NCI-H510A (cell line): ENCODE results near the gene CNIH1.

Experiments
- DNase-seq: peaks from one replicate; lab custom pipeline; 2025; lab: John Stamatoyannopoulos, UW

Gene CNIH1

DNA sequence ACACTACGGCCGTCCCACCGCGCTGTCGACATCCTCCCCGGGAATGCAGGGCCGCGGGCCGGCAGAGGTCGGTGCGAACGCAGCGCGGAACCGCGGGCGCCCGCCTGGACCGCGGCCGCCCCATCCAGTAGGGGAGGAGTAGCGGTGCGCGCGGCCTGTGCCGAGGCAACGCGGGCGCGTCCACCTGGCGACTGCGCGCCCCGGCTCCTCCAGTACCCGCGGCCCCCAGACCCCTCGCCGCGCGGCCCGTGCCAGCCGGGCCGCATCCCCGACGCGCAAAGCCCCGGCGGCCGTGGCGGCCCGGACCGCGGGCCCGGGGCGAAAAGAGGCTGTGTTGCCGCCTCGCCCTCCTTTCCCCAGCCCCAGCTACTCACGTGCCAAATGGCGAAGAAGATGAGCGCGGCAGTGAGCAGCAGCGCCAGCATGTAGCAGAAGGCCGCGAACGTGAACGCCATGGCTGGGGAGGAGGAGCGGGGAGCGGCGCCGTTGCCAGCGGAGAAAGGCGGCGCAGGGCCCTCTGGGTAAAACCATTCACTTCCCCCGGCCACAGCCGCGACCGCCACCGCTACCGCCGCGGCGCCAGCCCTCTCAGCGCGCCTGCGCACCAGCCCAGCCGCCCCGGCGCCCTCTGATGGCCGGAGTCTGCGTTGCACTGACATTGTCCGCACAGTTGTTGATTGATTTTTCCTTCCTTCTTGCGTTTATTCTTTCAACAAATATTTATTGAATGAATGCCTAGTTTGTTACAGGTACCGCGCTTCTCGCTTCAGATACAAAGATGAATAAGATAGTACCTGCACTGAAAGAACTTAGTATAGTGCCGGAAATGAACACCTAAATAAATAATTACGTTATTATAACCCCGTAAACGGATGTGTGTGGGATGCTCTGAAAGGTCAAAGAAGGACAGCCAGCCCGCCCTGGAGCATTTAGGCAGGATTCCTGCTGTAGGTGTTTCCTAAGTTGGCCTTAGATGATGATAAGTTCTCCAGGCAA is at the start of gene CNIH1:
Gene CNIH1, minus strand, starts transcription at position 502 of the 996 bp plus-strand sequence. Its CDS starts 47 bp downstream, at position 455.
- DNase-seq = peak; percentile 84

DNA sequence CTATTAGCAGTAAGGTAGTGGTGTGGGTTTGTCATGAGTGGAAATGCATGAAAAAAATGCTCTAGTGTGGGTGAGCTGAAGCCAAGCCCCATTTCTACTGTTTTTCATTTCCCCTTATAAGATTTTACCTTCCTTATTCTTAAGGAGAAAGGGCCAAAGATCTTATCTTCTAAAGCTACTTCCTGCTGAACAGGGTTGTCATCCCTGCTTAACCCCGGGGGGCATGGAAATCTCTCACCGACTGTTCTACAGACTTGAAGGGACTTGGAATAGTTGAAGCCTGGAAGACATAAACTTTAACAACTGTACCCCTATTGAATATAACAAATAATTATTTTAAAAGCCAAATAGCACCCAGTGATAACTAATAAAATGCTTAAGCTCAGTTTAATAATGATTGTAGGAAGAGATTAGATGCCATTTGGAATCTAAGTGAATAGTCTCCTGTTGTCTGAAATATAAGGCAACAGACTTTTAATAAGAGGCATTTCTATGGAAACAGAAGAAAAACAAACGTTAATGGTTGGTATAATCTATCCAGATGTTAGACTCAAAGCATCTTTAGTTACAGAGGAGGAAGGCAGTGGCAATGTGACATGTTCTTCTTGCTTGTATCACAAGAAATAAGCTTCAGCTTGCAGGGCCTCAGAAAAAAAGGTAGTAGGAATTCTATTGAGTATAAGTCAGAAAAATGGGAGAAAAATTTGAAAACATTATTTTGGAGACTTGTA is 49.4 kb upstream of the CNIH1 start:
- DNase-seq = no peak

DNA sequence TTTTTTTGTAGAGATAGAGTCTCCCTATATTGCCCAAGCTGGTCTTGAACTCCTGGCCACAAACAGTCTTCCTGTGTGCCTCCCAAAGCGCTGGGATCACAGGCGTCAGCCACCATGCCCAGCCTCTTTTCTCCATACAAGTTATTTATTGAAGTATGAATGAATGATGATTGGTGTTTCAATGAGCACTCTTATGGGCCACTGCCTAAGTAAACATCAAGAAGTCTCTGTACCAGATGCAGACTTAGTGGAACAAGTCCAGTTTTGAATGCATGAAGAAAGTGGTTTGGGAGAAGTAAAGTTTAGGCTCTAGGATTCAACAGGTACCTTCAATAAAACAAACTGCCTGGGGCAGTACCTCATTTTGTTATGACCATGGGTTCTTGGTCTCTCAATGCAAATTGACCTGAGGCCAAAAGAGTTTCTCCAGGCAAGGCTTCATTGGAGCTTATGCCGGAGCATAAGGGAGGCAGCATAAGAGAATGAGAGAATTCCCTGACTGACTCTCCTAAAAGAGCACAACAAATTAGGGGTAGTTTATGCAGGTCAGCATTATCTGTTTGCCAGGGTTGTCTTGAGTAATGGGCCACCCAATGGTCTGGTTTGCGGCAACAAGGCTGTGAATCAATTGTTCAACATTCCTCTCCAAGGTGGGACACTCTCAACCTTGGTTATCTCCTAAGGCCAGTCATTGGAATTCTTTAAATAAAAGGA is 48.7 kb upstream of the CNIH1 start:
- DNase-seq = no peak

DNA sequence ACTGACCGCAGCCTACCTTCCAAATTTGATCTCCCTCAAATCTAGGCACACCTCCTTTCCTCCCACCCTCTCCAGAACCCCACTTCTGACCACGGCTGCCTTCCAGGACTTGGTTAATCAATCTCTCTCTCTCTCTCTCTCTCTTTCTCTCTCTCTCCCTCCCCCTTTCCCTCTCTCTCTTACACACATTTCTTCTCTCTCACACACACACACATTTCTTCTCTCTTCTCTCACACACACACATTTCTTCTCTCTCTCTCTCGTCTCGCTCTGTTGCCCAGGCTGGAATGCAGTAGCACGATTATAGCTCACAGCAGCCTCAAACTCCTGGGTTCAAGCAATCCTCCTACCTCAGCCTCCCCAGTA is 48.1 kb upstream of the CNIH1 start:
- no peak for DNase-seq

DNA sequence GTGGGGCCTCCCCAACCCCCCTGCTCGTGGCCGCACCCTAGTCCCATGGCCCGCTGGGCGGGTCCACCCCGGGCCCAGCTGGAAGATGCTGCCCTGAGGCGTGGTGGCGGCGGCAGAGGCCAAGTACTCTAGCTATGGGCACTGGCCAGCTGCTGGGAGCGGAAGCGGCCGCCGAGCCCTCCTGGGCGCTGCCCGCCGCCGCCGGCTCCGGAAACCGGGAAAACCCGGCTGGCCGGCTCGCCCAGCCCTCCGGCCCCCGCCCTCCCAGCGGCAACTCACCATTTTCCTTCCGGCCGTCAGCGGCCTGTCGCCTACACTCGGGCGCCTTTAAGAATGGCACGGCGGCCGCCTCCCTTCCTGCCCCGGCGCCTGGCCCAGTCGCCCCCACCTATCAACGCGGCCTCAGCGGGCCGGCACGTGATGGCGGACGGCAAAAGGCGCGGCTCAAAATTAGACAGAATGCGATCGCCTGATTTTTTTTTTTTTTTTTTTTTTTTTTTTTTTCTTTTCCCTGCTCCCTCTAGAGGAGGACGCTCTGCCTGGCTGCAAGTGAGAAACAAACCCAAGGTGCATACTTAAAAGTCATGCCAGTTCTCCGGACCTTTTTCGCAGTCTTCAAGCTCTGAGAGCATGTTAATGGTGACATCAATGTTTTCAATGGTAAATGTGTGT is 47.6 kb upstream of the CNIH1 start, which contains the start of gene GMFB:
Gene GMFB, minus strand, starts transcription at position 335 of the 672 bp plus-strand sequence. Its CDS starts 53 bp downstream, at position 282.
- peak; percentile 87 for DNase-seq

DNA sequence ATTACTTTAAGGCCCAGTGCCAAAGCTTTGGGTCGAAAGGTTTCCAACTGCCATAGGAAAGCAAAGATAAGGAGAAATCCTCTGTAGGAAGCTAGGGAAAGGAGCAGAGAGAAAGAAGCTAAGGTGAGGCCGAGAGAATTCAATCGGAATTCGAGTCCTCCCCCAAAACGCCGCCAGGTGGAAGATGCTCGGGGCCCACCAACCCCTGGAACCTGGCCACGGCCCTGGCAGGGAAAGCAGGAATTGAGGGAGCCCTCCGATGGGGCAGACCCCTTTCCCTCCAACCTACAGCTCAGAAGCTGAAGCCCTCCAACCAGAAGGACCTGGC is 47.1 kb upstream of the CNIH1 start:
- no peak for DNase-seq

DNA sequence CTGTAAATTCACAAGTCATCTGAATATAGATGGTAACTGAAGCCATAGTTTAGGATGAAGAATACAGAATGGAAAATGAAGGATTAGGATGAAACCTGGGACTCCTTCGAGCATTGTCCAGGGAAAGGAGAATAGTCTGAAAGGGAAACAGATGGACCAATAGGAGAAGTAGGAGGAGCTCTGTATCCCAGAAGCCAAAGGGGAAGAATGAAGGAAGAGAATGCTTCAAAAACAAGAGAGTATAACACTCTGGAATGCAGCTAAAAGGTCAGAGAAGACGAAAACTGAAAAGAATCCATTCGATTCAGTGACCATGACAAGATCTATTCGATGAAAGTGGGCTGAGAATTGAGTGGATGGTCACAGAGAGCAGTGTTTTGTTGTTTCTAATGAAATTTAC is 46.6 kb upstream of the CNIH1 start:
- DNase-seq = no peak

DNA sequence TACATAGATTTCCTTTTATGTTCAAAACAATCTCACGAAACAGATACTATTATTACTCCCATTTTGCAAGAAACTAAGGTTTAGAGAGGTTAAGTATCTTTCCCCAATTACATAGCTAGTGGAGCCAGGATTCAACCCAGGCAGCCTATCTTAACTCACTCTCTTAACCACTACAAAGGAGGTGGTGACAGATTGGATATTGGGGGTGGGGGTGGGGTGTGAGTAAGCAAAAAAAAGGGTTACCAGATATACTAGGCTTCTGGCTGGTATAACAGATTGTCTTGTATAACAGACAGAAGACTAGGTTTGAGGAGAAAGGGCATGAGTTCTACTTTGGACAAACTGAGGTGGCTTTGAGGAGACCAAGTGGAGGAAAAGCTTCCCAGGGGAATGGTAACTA is 45.5 kb upstream of the CNIH1 start:
- DNase-seq = no peak

DNA sequence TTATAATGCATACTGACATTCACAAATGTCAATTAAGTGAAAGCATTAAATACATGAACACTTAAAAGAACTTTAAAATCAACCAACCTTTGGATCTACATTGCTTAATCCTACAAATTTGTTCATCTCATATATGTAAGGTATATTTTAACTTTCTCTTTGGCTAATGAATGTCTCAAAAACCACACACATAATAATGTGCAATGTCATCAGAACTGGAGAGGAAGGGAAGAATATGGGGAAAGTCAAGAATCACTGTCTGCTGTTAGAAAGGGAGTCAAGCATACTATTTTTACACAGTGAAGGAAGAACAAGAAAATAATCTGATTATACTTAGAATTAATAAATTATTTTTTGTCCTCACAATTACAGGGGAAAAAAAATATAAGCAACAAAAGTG is 42.7 kb upstream of the CNIH1 start:
- DNase-seq = no peak

DNA sequence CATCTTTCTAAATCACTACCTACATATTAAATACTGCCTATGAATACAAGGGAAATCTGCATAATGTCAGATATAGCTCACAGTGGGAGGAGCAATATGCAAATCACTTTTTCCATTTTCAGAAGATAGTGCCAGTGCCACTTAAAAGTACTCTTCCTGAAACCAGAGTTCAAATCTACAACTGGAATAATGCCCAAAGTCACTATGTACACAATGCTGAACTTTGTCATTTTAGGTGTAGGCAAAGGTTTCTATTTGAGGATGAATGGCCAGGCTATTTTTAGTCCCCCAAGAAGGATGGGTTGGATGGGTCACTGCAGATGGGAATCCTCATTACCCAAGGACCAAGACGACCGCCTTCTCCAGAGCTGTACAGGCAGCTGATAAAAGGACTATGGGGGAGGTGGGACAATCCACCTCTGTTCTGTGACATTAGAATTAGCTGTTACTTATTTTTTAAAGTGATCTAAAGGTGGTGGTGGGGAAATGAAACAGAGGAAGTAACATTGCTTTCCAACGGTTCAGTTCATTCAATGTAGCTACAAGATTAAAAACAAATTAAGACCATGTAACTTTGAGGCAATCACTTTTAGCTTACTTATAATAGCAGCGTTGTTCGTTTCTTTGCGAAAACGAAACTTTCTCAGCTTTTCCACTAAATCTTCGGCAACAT is 42.0 kb upstream of the CNIH1 start:
- DNase-seq = no peak

DNA sequence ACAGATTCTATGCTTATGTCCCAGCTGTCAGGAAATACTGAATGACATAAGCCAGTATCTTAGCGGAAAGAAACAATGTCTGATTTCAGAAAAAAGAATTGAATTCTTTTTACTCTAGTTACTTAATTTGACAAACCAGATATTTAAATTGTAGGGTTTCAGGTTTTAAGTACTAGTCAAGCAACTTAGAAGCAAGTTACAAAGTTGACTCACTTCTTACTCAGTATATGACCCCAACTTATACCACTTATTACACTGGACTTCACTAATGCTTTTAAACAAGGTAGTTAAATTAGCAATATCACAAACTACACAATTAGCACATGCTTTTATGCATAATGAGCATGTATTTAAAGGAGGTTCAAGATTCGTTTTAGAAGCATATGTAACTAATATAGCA is 40.5 kb upstream of the CNIH1 start:
- DNase-seq = no peak

DNA sequence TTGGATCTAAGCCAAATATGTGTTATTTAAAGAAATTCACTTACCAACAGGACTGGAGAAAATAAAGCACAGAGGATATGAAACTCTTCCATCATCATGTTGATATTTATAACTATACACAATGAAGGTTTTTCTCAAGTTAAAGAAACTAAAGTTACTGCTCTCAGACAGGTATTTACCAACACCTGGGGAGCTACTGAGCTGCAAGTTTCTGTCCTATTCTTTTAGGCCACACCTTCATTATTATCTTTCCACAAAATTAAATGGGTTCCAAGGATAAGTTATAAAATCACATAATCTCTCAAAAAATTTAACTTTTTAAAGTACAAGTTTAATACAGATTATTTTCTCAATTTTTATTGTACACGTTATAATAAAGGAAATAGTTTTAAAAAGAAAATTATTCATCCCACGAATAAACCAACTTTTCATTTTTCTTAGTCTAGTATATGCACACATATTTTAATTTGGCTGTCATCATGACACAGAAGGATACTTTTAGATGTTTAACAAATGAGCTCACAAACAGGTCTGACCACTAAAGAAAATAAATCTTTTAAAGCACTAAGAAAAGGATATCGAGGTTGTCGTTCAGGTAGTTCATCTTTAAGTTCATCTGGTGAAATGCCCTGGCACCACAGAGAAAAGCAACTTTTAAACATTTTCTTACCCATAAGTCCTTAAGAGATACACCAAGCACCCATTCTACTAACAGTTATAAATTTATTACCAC is 39.8 kb upstream of the CNIH1 start:
- no peak for DNase-seq

DNA sequence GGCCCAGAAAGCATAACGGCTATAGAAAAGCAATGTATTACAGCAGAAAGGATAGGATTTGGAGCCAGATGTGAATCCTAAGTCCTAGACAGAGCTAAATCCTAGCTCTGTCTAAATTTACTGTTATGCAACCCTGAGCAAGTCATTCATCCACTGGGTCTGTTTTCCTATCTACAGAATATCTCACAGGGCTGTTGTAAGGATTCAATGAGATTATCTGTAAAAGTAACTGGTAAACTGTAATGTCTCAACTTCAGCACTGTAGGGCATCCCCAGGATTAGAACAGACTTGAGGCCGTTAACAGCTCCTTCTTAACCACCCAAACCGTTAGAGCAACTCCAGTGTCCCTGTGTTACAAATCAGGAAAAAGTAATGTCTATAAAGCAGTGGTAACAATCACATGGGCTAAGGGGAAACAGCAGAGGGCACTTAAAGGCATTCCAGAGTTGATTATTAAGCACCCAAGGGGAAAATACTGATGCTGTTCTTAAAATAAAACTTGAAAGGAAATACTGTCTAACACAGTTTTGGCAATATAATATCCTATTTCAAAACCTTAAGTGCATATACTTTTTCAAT is 37.6 kb upstream of the CNIH1 start:
- DNase-seq = no peak

DNA sequence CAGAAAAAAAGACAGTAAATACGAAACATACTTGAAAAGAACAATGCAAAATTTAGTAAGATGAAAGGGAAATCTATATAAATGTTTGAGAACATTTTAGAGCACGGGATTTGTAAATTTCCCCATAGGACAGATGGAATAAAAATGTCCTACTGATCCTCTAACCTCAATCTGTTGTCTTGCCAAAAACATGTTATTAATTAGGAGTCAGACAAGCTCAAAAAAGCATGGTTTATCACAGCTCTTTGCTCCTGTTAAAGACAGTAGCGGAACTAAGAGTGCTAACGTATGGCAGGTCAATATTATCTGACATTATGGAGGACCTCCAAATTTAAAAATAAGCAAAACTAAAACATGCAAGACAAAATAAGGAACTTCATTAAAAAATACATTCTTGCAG is 34.7 kb upstream of the CNIH1 start:
- DNase-seq = no peak

DNA sequence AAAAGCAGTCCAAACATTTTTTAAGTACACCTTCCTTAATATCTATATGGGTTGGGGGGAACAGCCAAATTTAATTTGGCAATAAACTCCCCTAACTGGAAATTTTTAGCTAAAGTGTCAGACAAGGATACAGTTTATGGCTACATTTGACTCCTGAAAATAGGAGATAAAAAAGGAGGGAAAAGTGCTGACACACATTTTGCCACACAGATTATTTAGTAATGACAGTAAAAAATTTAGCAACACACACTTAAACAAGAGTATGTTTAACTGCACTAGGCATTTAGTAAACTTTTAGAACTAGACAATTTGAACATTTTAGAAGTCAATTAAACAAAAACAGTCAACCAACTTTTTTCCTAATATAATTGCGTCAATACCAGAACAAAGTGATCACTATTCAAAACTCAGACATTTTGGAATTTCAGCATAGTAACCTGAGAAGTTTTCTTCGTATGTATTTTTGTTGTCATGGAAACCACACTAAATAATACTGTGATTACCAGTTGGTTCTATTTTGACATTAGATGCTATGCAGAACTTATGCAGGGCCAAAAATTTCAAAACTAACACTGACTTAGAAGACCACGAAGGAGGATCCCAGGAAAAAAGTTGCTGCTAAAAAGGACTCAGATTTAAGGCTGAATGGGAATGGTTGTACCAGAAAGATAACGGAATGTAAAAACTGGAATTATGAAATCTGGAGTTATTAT is 34.2 kb upstream of the CNIH1 start:
- no peak for DNase-seq

DNA sequence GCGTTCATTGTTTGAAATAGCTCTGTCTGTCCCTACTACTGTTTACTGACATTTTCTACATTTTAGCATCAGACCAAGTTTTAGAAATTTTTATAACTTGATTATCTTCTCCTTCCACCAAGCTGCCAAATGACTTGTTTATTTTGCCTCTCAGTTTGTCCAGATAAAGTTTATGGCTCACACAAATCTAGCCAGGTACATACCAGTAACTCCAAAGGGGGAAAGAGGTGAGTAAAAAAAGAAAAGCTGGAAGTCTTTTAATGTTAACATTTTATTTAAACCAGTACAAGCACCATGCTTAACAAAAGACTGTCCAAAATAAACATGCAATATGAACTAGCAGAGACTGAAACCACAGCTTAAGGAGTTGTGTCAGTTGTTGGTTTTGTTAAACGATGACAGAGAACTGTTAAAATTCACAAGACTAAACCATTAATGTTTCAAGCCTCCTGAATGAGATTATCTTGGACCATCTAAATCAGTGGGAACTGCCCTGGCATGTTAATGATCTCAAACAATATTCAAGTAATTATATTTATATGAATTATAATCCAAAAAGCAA is 33.1 kb upstream of the CNIH1 start:
- DNase-seq = no peak

DNA sequence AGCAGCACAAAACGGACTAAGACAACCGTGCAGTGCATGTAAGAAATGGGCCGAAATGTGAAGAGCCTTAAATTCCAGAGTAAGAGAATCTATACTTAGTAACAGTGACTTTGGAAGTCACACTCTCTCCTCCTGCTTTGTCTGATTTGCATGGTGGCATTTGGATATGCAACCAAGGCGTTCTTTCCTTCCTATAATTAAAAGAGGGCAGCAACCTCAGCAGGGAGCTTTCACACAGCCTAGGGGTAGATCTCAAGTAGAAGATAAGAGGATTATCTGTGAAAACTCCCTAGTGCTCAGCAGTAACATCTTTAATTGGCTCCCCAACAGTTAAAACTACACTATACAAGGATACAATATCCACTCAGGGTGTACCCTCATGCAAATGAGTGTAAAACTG is 31.1 kb upstream of the CNIH1 start:
- no peak for DNase-seq

DNA sequence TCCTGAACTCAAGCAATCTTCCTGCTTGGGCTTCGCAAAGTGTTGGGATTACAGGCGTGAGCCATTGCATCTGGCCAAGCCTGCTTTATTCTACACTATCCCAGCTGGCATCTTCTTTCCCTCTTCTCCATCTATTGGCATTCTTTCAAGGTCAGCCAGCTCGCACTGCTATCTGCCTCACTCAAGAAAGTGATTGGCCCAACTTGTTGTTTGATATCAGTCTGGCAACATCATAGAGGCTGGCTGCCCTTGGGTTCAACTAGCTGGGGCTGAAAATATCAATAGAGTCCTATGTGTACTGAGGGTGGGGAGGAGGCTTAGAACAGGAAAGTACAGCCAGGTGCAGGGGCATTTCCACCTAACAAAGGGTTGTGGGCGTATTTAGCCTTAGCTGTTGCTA is 30.5 kb upstream of the CNIH1 start:
- DNase-seq = no peak

DNA sequence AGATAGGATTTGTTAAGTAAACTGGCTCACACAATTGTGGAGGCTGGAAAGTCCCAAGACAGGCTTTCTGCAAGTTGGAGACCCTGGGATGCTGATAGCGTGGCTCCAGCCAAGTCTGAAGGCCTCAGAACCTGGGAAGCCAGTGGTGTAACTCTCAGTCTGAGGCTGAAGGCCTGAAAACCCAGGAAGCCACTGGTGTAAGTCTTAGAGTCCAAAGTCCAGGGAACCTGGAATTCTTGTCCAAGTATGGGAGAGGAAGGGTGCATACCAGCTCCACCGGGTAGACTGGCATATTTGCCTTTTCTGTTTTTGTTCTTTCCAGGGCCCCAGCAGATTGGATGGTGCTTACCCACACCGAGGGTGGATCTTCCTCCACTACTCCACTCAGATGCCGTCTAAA is 29.5 kb upstream of the CNIH1 start:
- DNase-seq = no peak
